Mucosa of rectum (tissue), 2 donors: ENCODE data around the gene TCERG1L.

Experiments
- H3K27ac ChIP-seq, 2 donors: one replicate each; pipeline ENCODE4 v1.7.0; 2013; ENCODE audit warnings: inconsistent platforms in 2 of 2, low read depth in 2 of 2, low read length in 2 of 2
- H3K27me3 ChIP-seq, 2 donors: one replicate each; pipeline ENCODE4 v1.7.0; 2013; ENCODE audit warnings: low read length in 2 of 2; ENCODE audit not compliant: control insufficient read depth in 2 of 2, insufficient read depth in 2 of 2
- H3K36me3 ChIP-seq, 2 donors: one replicate each; pipeline ENCODE4 v1.7.0; 2013; ENCODE audit warnings: low read length in 2 of 2; ENCODE audit not compliant: control insufficient read depth in 2 of 2, insufficient read depth in 2 of 2
- H3K4me1 ChIP-seq, 2 donors: one replicate each; pipeline ENCODE4 v1.7.0; 2013; ENCODE audit warnings: low read length in 2 of 2, mild to moderate bottlenecking in 1 of 2; ENCODE audit not compliant: control insufficient read depth in 2 of 2, insufficient read depth in 2 of 2
- H3K4me3 ChIP-seq, 2 donors: one replicate each; pipeline ENCODE4 v1.7.0; 2013; ENCODE audit warnings: low read length in 2 of 2
- H3K9ac ChIP-seq, 2 donors: one replicate each; pipeline ENCODE4 v1.7.0; 2013; ENCODE audit warnings: low read length in 2 of 2, low read depth in 1 of 2, mild to moderate bottlenecking in 1 of 2
- H3K9me3 ChIP-seq, 2 donors: one replicate each; pipeline ENCODE4 v1.7.0; 2013; ENCODE audit warnings: low read length in 2 of 2; ENCODE audit not compliant: control insufficient read depth in 2 of 2
- donor health status: healthy.
- donor health status: Normal muscosa, but diverticular disease.

Gene TCERG1L

GRCh38 chr10:131149586-131149985 is 161.9 kb downstream of the TCERG1L start:
- H3K4me3 ChIP-seq, result no peak overlapping the region
- H3K36me3 ChIP-seq, result no peaks in the 10 kb centered on the region
- no peak overlapping the region for H3K9ac ChIP-seq
- no peak overlapping the region for H3K27ac ChIP-seq
- H3K27me3 ChIP-seq, result no peaks in the 10 kb centered on the region
- peaks cover 0 to 5% of the 10 kb centered on the region in 2 donors for H3K9me3 ChIP-seq
- no peaks in the 10 kb centered on the region for H3K4me1 ChIP-seq

GRCh38 chr10:131149111-131149510 is 162.4 kb downstream of the TCERG1L start:
- Histone ChIP-seq H3K4me3 (no peak overlapping the region), H3K9me3 (peaks cover 0 to 5% of the 10 kb centered on the region in 2 donors), H3K27ac (no peak overlapping the region), H3K4me1 (no peaks in the 10 kb centered on the region), H3K27me3 (no peaks in the 10 kb centered on the region), H3K36me3 (no peaks in the 10 kb centered on the region), H3K9ac (no peak overlapping the region)

- H3K4me3 ChIP-seq, result no peak overlapping the region
- no peaks in the 10 kb centered on the region for H3K36me3 ChIP-seq
- H3K9ac ChIP-seq, result no peak overlapping the region
- no peak overlapping the region for H3K27ac ChIP-seq
- H3K9me3 ChIP-seq, result peaks cover 0 to 5% of the 10 kb centered on the region in 2 donors
- no peaks in the 10 kb centered on the region for H3K27me3 ChIP-seq
- H3K4me1 ChIP-seq, result no peaks in the 10 kb centered on the region
Measured at GRCh38 chr10:131148270-131148669, 163.3 kb downstream of the TCERG1L start.

GRCh38 chr10:131147301-131147975 is 164.1 kb downstream of the TCERG1L start:
- H3K27me3 ChIP-seq, result no peaks in the 10 kb centered on the region
- no peaks in the 10 kb centered on the region for H3K36me3 ChIP-seq
- H3K4me3 ChIP-seq, result no peak overlapping the region
- H3K9ac ChIP-seq, result no peak overlapping the region
- H3K4me1 ChIP-seq, result no peaks in the 10 kb centered on the region
- H3K27ac ChIP-seq, result no peak overlapping the region
- H3K9me3 ChIP-seq, result peaks cover 0 to 5% of the 10 kb centered on the region in 2 donors

GRCh38 chr10:131146790-131147189 is 164.7 kb downstream of the TCERG1L start:
- Histone ChIP-seq H3K27ac (no peak overlapping the region), H3K9me3 (peaks cover 0 to 5% of the 10 kb centered on the region in 2 donors), H3K36me3 (no peaks in the 10 kb centered on the region), H3K9ac (no peak overlapping the region), H3K4me3 (no peak overlapping the region), H3K4me1 (no peaks in the 10 kb centered on the region), H3K27me3 (no peaks in the 10 kb centered on the region)

GRCh38 chr10:131145756-131146155 is 165.8 kb downstream of the TCERG1L start:
- H3K36me3 ChIP-seq, result no peaks in the 10 kb centered on the region
- H3K9ac ChIP-seq, result no peak overlapping the region

GRCh38 chr10:131144711-131145375 is 166.7 kb downstream of the TCERG1L start:
- Histone ChIP-seq H3K4me1 (no peaks in the 10 kb centered on the region), H3K9ac (no peak overlapping the region), H3K9me3 (peaks cover 0 to 5% of the 10 kb centered on the region in 2 donors), H3K36me3 (no peaks in the 10 kb centered on the region), H3K27ac (no peak overlapping the region), H3K4me3 (no peak overlapping the region), H3K27me3 (no peaks in the 10 kb centered on the region)

More at GRCh38 chr10:131145756-131146155, 165.8 kb downstream of the TCERG1L start:
- H3K27ac ChIP-seq, result no peak overlapping the region
- no peaks in the 10 kb centered on the region for H3K27me3 ChIP-seq
- H3K9me3 ChIP-seq, result peaks cover 0 to 5% of the 10 kb centered on the region in 2 donors
- H3K4me3 ChIP-seq, result no peak overlapping the region
- no peaks in the 10 kb centered on the region for H3K4me1 ChIP-seq

GRCh38 chr10:131144196-131144595 is 167.3 kb downstream of the TCERG1L start:
- no peaks in the 10 kb centered on the region for H3K27me3 ChIP-seq
- no peak overlapping the region for H3K27ac ChIP-seq
- no peak overlapping the region for H3K9ac ChIP-seq
- no peaks in the 10 kb centered on the region for H3K4me1 ChIP-seq
- peaks cover 0 to 5% of the 10 kb centered on the region in 2 donors for H3K9me3 ChIP-seq
- H3K36me3 ChIP-seq, result no peaks in the 10 kb centered on the region
- H3K4me3 ChIP-seq, result no peak overlapping the region

GRCh38 chr10:131143425-131144165 is 167.9 kb downstream of the TCERG1L start:
- Histone ChIP-seq H3K27ac (no peak overlapping the region), H3K9me3 (peaks cover 0 to 5% of the 10 kb centered on the region in 2 donors), H3K9ac (no peak overlapping the region), H3K36me3 (no peaks in the 10 kb centered on the region), H3K4me3 (no peak overlapping the region), H3K27me3 (no peaks in the 10 kb centered on the region), H3K4me1 (no peaks in the 10 kb centered on the region)
